ENCODE measurements around the gene ACAP2.
"Not testable (repeated sequence)": the region's sequence is repeated elsewhere in the genome, so short reads cannot be mapped to it uniquely, and the experiment has no call there.

The ACAP2 gene

GRCh38 chr3:195388380-195388779 lies 54.4 kb downstream of the ACAP2 start:
- H3K4me3 ChIP-seq, result no peak overlapping the region
- no peak overlapping the region for H3K27ac ChIP-seq
- no peak for DNase-seq (ENCODE audit: low spot score)
- no peak for TF ChIP-seq CTCF (IDR thresholded peaks at IDR 0.05)

GRCh38 chr3:195386739-195387138 lies 56.1 kb downstream of the ACAP2 start:
- TF ChIP-seq CTCF (IDR thresholded peaks at IDR 0.05), result no peak
- Histone ChIP-seq H3K27ac (no peak overlapping the region), H3K4me3 (no peak overlapping the region)
- DNase-seq (ENCODE audit: low spot score), result no peak

GRCh38 chr3:195385526-195385925 lies 57.3 kb downstream of the ACAP2 start:
- no peak overlapping the region for H3K4me3 ChIP-seq
- DNase-seq (ENCODE audit: low spot score), result no peak
- TF ChIP-seq CTCF (IDR thresholded peaks at IDR 0.05), result no peak

GRCh38 chr3:195384952-195385351 lies 57.9 kb downstream of the ACAP2 start:
- H3K4me3 ChIP-seq, result no peak overlapping the region
- no peak for DNase-seq (ENCODE audit: low spot score)
- no peak overlapping the region for H3K27ac ChIP-seq
- no peak for TF ChIP-seq CTCF (IDR thresholded peaks at IDR 0.05)

More at GRCh38 chr3:195385526-195385925, 57.3 kb downstream of the ACAP2 start:
- no peak overlapping the region for H3K27ac ChIP-seq

GRCh38 chr3:195372220-195372619 lies 70.6 kb downstream of the ACAP2 start:
- Histone ChIP-seq H3K4me3 (no peak overlapping the region), H3K27ac (no peak overlapping the region)
- DNase-seq (ENCODE audit: low spot score), result no peak
- TF ChIP-seq CTCF (IDR thresholded peaks at IDR 0.05), result no peak

GRCh38 chr3:195366200-195366925 lies 76.5 kb downstream of the ACAP2 start:
- Histone ChIP-seq H3K27ac (no peak overlapping the region), H3K4me3 (no peak overlapping the region)
- no peak for DNase-seq (ENCODE audit: low spot score)
- no peak for TF ChIP-seq CTCF (IDR thresholded peaks at IDR 0.05)

GRCh38 chr3:195365371-195365770 lies 77.4 kb downstream of the ACAP2 start:
- TF ChIP-seq CTCF (IDR thresholded peaks at IDR 0.05), result no peak
- no peak overlapping the region for H3K27ac ChIP-seq

GRCh38 chr3:195357797-195358196 lies 85.0 kb downstream of the ACAP2 start:
- DNase-seq (ENCODE audit: low spot score); H3K4me3 ChIP-seq; H3K27ac ChIP-seq: not testable (repeated sequence)

More at GRCh38 chr3:195365371-195365770, 77.4 kb downstream of the ACAP2 start:
- no peak overlapping the region for H3K4me3 ChIP-seq
- no peak for DNase-seq (ENCODE audit: low spot score)

All from coronary artery (tissue), 2 donors.